Activated CD8-positive, alpha-beta T cell treated with anti-CD3 and anti-CD28 coated beads, Interleukin-2, amount 10 ng/mL, durations not matched to agents 7 days and 5 days (primary cell): ENCODE results near the gene ERCC1. TPM values are rescaled to one million over a fixed set of nuclear protein-coding genes. Genes with fewer than 3 reads are reported as not detected.

ENCODE experiments used
- ATAC-seq: fragments of 150-1000 bp; cut with Tn5 transposase; one replicate; pipeline ENCODE4 v1.10.0; 2021; ENCODE audit warnings: moderate library complexity
- CTCF ChIA-PET: fragments of 350-600 bp; sonication (Branson Sonifier 250); formaldehyde crosslinking; loops from one replicate; lab custom pipeline; 2021; ENCODE audit warnings: antibody characterized with exemption; lab: Charles Lee
- POLR2A ChIA-PET: fragments of 350-600 bp; sonication (Branson Sonifier 250); formaldehyde crosslinking; loops from one replicate; lab custom pipeline; 2021; ENCODE audit warnings: antibody characterized with exemption; lab: Charles Lee
- DNase-seq: peaks from one replicate; pipeline ENCODE4 v3.0.0-alpha.2; 2020
- H3K27ac Mint-ChIP-seq: one replicate; pipeline ENCODE4 v1.8.0; 2021; ENCODE audit warnings: mild to moderate bottlenecking, mixed read lengths
- H3K27me3 Mint-ChIP-seq: one replicate; pipeline ENCODE4 v1.8.0; 2021; ENCODE audit warnings: low read depth, mixed read lengths
- H3K36me3 Mint-ChIP-seq: one replicate; pipeline ENCODE4 v1.8.0; 2021; ENCODE audit warnings: low read depth, mixed read lengths
- H3K4me1 Mint-ChIP-seq: one replicate; pipeline ENCODE4 v1.8.0; 2021; ENCODE audit warnings: low read depth, mixed read lengths
- H3K4me3 Mint-ChIP-seq: one replicate; pipeline ENCODE4 v1.8.0; 2021; ENCODE audit warnings: mild to moderate bottlenecking, mixed read lengths
- H3K9me3 Mint-ChIP-seq: one replicate; pipeline ENCODE4 v1.8.0; 2022; ENCODE audit warnings: mixed read lengths; ENCODE audit not compliant: insufficient read depth
- total RNA-seq, 2 experiments: library from RNA; stranded (reverse); gene quantifications; one replicate each; pipeline ENCODE4 v1.2.3, GENCODE V29; 2021

Gene ERCC1
- total RNA-seq, result 10 to 100 TPM; 57.5 to 64.8 TPM

DNA sequence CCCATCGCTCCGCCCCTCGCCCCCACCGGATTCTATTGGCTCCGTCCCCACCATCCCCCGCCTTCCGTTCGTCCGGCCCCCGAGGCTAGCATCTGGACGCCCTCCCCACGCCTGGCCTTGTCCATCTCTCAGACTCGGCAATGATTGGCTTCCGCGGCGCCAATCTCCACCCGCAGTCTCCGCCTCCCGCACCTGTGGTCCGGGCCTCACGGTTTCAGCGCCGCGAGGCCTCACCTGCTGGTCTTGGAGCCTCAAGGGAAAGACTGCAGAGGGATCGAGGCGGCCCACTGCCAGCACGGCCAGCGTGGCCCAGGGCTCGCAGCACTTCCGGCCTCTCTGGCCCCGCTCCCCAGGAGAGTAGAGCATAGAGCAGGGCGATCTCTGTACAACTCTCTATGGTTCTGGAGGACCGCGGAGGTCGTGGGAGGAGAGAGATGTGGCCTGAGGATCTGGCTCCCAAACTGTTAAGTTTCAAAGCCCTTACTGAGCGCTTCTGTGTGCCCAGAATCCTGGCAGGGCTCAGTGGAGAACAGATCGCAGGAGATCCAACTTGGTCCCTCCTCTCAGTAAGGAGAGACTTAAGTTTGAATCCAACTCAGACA is at the start of gene ERCC1:
Gene ERCC1, minus strand, starts transcription at position 329 of the 602 bp plus-strand sequence. CDS start 543 bp downstream, outside the sequence.
- Mint-ChIP-seq H3K4me1 (peaks cover 72% of the 10 kb centered on the region), H3K4me3 (peak within 1 kb of the TSS; percentile 84), H3K27me3 (peaks cover 4% of the 10 kb centered on the region), H3K9me3 (no peaks in the 10 kb centered on the region), H3K36me3 (peaks cover 18% of the 10 kb centered on the region), H3K27ac (peak within 1 kb of the TSS; percentile 87)
- ATAC-seq (peak; percentile 73), DNase-seq (peak; percentile 95)
- ChIA-PET CTCF (interaction anchor here (0.6 to 6.1 kb wide), 7 partner anchors 16 to 219 kb away, joined by 3 to 67 read pairs (median 5); partner anchors contain the start of gene PPP1R13L), POLR2A (no interaction called here)

DNA sequence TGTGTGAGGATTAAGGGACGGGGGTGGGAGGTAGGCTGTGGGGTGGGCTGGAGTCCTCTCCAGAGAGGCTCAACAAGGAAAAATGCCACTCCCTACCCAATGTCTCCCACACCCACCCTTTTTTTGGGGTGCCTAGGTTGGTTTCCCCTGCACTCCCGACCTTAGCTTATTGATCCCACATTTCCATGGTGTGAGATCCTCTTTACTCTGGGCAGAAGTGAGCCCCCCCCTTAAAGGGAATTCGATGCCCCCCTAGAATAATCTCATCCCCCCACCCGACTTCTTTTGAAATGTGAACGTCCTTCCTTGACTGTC is 49.6 kb upstream of the ERCC1 start:
- no peak overlapping the region for H3K4me3 Mint-ChIP-seq
- H3K4me1 Mint-ChIP-seq, result peaks cover 47% of the 10 kb centered on the region
- no peak overlapping the region for H3K27ac Mint-ChIP-seq
- no peaks in the 10 kb centered on the region for H3K36me3 Mint-ChIP-seq
- POLR2A ChIA-PET, result no interaction called here
- no peak for DNase-seq
- peaks cover 37% of the 10 kb centered on the region for H3K27me3 Mint-ChIP-seq
- ATAC-seq, result no peak
- no peaks in the 10 kb centered on the region for H3K9me3 Mint-ChIP-seq
- CTCF ChIA-PET, result interaction anchor here (1.3 to 11.5 kb wide), 4 partner anchors 12 to 43 kb away, joined by 3 to 455 read pairs (median 12); no protein-coding TSS in a partner anchor

DNA sequence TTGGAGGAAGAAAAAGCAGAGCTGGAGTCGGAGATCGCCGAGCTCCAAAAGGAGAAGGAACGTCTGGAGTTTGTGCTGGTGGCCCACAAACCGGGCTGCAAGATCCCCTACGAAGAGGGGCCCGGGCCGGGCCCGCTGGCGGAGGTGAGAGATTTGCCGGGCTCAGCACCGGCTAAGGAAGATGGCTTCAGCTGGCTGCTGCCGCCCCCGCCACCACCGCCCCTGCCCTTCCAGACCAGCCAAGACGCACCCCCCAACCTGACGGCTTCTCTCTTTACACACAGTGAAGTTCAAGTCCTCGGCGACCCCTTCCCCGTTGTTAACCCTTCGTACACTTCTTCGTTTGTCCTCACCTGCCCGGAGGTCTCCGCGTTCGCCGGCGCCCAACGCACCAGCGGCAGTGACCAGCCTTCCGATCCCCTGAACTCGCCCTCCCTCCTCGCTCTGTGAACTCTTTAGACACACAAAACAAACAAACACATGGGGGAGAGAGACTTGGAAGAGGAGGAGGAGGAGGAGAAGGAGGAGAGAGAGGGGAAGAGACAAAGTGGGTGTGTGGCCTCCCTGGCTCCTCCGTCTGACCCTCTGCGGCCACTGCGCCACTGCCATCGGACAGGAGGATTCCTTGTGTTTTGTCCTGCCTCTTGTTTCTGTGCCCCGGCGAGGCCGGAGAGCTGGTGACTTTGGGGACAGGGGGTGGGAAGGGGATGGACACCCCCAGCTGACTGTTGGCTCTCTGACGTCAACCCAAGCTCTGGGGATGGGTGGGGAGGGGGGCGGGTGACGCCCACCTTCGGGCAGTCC is 49.0 kb upstream of the ERCC1 start:
- H3K4me1 Mint-ChIP-seq, result peaks cover 47% of the 10 kb centered on the region
- H3K27me3 Mint-ChIP-seq, result peaks cover 37% of the 10 kb centered on the region
- ATAC-seq (no peak), DNase-seq (no peak)
- POLR2A ChIA-PET, result interaction anchor here (0.7 to 1.1 kb wide), 2 partner anchors 23 to 34 kb away, joined by 3 to 4 read pairs; no protein-coding TSS in a partner anchor
- H3K4me3 Mint-ChIP-seq, result no peak overlapping the region
- H3K27ac Mint-ChIP-seq, result no peak overlapping the region
- CTCF ChIA-PET, result interaction anchor here (1.3 to 11.5 kb wide), 4 partner anchors 13 to 42 kb away, joined by 3 to 455 read pairs (median 12); no protein-coding TSS in a partner anchor
- H3K36me3 Mint-ChIP-seq, result no peaks in the 10 kb centered on the region
- H3K9me3 Mint-ChIP-seq, result no peaks in the 10 kb centered on the region

DNA sequence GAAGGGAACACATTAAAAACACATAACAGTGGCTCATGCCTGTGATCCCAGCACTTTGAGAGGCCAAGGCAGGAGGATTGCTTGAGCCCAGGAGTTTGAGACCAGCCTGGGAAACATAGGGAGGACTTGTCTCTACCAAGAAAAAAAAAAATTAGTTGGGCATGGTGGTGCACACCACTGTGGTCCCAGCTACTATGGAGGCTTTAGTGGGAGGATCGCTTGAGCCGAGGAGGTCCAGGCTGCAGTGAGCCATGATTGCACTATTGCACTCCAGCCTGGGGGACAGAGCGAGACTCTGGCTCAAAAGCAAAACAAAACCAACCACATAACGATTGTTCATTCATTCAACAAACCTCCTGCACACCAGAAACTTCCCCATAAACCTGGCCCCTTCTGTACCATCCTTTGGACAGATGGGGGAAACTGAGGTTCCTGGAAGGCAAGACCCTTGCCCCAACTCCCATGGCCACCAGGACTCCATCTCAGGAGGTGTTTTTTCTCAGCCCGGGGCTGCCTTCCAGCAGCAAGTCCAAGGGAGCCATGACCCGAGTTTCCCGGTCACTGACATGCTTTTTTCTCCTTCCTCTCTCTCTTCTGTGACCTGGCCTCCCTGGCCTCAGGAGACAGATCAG is 48.3 kb upstream of the ERCC1 start:
- ChIA-PET POLR2A (interaction anchor here (0.7 to 1.1 kb wide), 2 partner anchors 22 to 33 kb away, joined by 3 to 4 read pairs; no protein-coding TSS in a partner anchor), CTCF (interaction anchor here (1.3 to 11.5 kb wide), 4 partner anchors 13 to 41 kb away, joined by 3 to 455 read pairs (median 12); no protein-coding TSS in a partner anchor)
- no peak overlapping the region for H3K27ac Mint-ChIP-seq

DNA sequence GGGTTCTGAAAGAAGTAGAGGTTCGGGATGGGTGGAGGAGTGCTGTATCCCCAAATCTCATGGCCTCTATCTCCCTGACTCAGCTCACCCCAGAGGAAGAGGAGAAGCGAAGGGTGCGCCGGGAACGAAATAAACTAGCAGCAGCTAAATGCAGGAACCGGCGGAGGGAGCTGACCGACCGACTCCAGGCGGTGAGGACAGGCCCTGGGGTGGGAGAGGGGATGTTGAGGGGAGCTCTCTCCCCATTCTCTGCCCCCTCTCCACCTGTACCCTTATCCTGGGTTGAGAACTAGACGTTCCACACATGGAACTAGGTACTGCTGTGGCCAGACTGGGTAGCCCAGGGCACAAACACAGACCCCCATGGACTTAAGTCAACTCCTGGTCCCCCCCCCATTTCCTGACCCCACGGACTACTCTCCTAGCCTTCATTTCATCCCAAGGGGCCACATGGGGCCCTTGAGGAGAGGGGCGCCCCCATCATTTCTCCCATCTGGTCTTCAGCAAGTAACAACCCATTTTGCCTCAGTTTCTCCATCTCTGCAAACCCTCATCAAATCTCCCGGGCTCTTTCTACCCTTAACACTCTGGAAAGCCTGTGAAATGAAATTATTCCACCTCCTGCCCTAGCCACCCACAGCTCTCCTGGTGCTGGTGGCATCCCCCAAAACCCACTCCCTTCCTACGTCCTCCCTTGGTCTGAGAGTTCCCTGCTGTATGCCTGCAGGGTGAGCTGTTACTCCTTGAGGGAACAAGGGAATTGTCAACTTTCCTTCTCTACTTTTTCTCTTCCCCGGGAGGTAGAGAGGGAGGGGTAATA is 47.6 kb upstream of the ERCC1 start:
- H3K4me1 Mint-ChIP-seq, result peaks cover 47% of the 10 kb centered on the region
- no peaks in the 10 kb centered on the region for H3K36me3 Mint-ChIP-seq
- DNase-seq (no peak), ATAC-seq (no peak)
- no peak overlapping the region for H3K4me3 Mint-ChIP-seq
- POLR2A ChIA-PET, result no interaction called here
- peak overlapping the region; percentile 57 for H3K27ac Mint-ChIP-seq
- H3K9me3 Mint-ChIP-seq, result no peaks in the 10 kb centered on the region
- H3K27me3 Mint-ChIP-seq, result peaks cover 37% of the 10 kb centered on the region
- CTCF ChIA-PET, result interaction anchor here (2.9 to 11.5 kb wide), 3 partner anchors 7 to 32 kb away, joined by 17 to 455 read pairs (median 108); no protein-coding TSS in a partner anchor

More for the DNA sequence above, 48.3 kb upstream of the ERCC1 start:
- ATAC-seq, result no peak
- Mint-ChIP-seq H3K4me1 (peaks cover 50% of the 10 kb centered on the region), H3K9me3 (no peaks in the 10 kb centered on the region), H3K4me3 (no peak overlapping the region), H3K36me3 (no peaks in the 10 kb centered on the region), H3K27me3 (peaks cover 38% of the 10 kb centered on the region)
- no peak for DNase-seq

DNA sequence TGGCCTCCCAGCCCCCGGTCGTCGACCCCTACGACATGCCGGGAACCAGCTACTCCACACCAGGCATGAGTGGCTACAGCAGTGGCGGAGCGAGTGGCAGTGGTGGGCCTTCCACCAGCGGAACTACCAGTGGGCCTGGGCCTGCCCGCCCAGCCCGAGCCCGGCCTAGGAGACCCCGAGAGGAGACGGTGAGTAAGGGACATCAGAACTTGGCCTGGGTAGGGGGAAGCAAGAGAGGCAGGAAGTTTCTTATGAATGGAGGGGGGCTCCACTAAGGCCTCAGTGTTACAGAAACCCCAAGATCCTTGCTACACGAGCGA is 47.0 kb upstream of the ERCC1 start:
- Mint-ChIP-seq H3K36me3 (no peaks in the 10 kb centered on the region), H3K4me3 (peak overlapping the region; percentile 18), H3K9me3 (no peaks in the 10 kb centered on the region), H3K27me3 (peaks cover 39% of the 10 kb centered on the region), H3K4me1 (peaks cover 46% of the 10 kb centered on the region), H3K27ac (no peak overlapping the region)
- ChIA-PET POLR2A (no interaction called here), CTCF (interaction anchor here (2.9 to 11.5 kb wide), 3 partner anchors 8 to 31 kb away, joined by 17 to 455 read pairs (median 108); no protein-coding TSS in a partner anchor)
- ATAC-seq, result no peak
- DNase-seq, result no peak

DNA sequence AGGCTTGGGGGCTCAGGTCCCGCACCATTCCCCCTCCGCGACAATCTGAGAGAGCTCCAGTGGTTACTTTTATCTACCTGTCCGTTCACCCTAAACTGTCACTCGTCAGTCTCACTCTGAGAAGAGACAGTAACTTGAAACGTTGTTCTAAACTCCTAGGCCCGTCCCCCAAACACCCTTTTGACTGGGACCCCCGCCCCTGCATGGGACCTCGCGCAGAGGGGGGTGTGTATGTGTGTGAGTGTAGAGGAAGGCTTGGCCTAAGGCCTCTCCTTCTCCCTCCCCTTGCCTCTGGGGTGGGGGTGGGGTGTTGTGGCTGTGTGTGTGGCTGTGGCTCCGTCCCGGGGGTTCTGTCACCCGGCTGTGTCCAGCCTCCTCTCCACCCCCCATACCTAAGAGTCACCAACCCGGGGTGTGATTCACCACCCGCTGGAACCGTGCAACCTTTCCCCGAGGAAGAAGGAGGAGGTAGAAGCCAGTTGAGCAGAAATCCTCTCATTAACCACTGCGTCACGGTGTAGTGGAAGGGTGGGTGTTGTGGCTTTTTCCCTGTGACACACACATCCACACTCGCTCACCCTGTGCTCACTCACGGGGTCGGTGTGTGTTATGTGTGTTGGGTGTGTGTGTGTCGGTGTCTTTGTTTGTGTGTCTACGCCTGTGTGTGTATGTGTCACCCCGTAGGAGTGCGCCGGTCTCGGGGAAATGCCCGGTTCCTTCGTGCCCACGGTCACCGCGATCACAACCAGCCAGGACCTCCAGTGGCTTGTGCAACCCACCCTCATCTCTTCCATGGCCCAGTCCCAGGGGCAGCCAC is 46.4 kb upstream of the ERCC1 start:
- Mint-ChIP-seq H3K27ac (peak overlapping the region; percentile 95), H3K36me3 (no peaks in the 10 kb centered on the region), H3K9me3 (no peaks in the 10 kb centered on the region), H3K4me3 (peak overlapping the region; percentile 87), H3K27me3 (peaks cover 38% of the 10 kb centered on the region), H3K4me1 (peaks cover 45% of the 10 kb centered on the region)
- peak; percentile 18 for ATAC-seq
- DNase-seq, result peak; percentile 49
- POLR2A ChIA-PET, result interaction anchor here (0.6 to 2.4 kb wide), 9 partner anchors 9 to 1963 kb away, joined by 3 to 27 read pairs (median 5); partner anchors contain the start of gene QPCTL
- CTCF ChIA-PET, result interaction anchor here (1.1 to 11.5 kb wide), 10 partner anchors 8 to 222 kb away, joined by 3 to 455 read pairs (median 19); partner anchors contain the start of genes QPCTL and SNRPD2

DNA sequence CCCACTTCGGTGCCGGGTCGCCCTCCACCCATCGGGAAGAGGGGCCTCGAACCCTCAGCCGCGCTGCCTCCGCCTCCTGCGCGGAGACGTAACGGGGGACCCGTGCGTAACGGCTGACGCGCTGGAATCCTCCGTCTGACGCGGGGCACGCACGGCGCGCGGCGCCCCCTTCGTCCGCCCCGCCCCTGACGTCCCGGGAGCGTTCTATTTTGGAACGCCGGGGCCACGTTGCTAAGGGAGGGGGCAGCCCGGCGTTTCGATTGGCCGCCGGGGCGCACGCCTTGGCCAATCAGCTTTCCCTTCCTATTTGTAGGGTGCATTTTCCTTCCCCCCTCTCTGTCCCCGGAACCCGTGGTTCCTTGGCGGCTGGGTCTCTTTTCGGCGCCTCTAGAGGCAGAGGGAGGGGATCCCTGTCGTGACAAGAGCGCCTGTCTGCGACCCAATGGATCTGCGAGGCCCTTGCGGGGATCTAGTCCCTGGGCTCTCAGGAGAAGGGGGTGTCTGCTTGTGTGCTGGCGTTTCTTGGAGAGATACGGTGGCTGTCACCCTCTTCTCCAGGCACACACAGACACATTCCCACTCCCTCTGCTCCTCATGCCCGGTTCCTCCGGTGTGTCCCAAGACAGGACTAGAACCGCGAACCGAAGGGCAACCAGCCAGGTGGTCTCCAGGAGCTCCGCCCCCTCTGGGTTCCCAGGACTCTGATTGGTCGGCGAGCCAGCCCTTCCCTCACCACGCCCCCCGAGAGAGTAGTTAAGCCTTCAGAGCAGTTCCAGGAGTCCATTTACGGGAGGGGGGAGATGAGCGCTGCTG is 45.6 kb upstream of the ERCC1 start:
- ATAC-seq, result peak; percentile 28
- H3K36me3 Mint-ChIP-seq, result no peaks in the 10 kb centered on the region
- H3K27me3 Mint-ChIP-seq, result peaks cover 37% of the 10 kb centered on the region
- peak overlapping the region; percentile 87 for H3K4me3 Mint-ChIP-seq
- ChIA-PET CTCF (interaction anchor here (0.7 to 6.3 kb wide), 9 partner anchors 9 to 223 kb away, joined by 3 to 108 read pairs (median 12); partner anchors contain the start of genes QPCTL and SNRPD2), POLR2A (interaction anchor here (0.6 to 2.4 kb wide), 15 partner anchors 9 to 1995 kb away, joined by 3 to 27 read pairs (median 4); partner anchors contain the start of gene QPCTL)
- peak; percentile 96 for DNase-seq
- H3K9me3 Mint-ChIP-seq, result no peaks in the 10 kb centered on the region
- peak overlapping the region; percentile 95 for H3K27ac Mint-ChIP-seq
- peaks cover 38% of the 10 kb centered on the region for H3K4me1 Mint-ChIP-seq

DNA sequence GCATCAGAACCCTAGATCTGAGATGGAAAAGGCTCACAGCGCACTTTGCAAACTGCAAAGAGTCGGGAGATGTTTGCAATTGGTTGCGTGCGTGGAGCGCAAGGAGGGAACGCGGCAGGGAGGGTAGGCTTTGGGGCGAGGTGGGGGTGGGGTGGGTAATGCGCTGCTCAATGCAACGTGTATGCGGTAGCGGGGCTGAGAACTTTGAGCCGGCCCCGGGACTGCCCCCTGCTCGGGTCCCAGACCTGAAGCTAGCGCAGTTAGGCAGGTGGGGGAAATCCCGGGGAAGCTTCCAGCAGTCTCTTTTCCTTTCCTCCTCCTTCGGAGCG is 45.0 kb upstream of the ERCC1 start:
- DNase-seq, result no peak
- POLR2A ChIA-PET, result interaction anchor here (0.8 to 2.4 kb wide), 15 partner anchors 10 to 1995 kb away, joined by 3 to 27 read pairs (median 4); partner anchors contain the start of gene QPCTL

More for the DNA sequence above, 45.0 kb upstream of the ERCC1 start:
- ATAC-seq, result peak; percentile 13
- H3K36me3 Mint-ChIP-seq, result no peaks in the 10 kb centered on the region
- peaks cover 34% of the 10 kb centered on the region for H3K27me3 Mint-ChIP-seq
- peak overlapping the region; percentile 87 for H3K4me3 Mint-ChIP-seq
- peaks cover 38% of the 10 kb centered on the region for H3K4me1 Mint-ChIP-seq
- CTCF ChIA-PET, result interaction anchor here (0.7 to 6.3 kb wide), 9 partner anchors 10 to 224 kb away, joined by 3 to 108 read pairs (median 12); partner anchors contain the start of genes QPCTL and SNRPD2
- H3K9me3 Mint-ChIP-seq, result no peaks in the 10 kb centered on the region
- peak overlapping the region; percentile 95 for H3K27ac Mint-ChIP-seq
